A549 treated with GW870086 at 1 μM for 4 hours (cell line): ENCODE data around the gene BTBD9. TPM values are rescaled to one million over a fixed set of nuclear protein-coding genes. Genes with fewer than 3 reads are reported as not detected.

Experiments used
- total RNA-seq: library from RNA; stranded (reverse); fragments of 200-300 nt; extraction: Qiagen RNA extraction; gene quantifications from 5 replicates; pipeline ENCODE4 v1.2.3, GENCODE V29; 2022; ENCODE audit warnings: low read depth

Gene BTBD9
- total RNA-seq: 1.9 to 3.0 TPM (median 2.3 TPM) in 5 replicates

DNA sequence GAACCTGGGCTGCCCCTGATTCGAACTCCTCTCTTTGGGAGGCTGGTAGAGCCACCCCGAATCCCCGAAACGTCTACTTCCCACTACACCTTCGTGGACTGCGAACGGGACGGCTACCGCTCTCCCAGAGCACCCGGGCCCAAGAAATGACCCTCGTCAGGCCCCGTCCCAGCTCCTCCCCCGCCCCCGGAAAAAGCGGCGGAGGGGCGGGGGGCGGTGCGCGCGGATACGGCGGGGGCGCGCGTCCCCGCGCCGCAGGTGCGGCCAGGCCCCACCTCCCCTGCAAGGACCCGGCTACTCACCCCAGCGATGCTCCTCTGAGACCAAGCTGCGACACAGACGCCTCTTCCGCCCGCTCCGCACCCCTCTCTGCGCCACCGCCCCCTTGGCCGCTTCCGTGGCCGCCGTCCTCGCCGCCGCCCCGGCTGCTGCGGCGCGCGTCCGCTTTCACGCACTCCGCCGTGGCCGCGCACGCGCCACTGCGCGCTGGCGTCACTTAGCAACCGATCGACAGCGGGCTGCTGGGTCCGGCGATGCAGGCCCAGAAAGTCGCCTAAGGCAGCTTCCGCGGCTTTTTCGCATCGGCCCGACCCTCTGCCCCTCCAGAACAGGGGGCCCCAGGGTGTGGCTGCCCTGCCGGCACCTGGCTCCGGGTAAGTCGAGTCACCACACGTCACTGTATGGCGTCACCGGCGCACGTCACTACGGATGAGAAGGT, at the start of gene BTBD9:
BTBD9 (minus strand) TSS at position 432 of the 718 bp plus-strand sequence.

Other genes with a start within 250 kb of the BTBD9 start
- gene GLO1, start 63.2 kb upstream of the BTBD9 start, total RNA-seq: 85.1 to 108 TPM (median 98.1 TPM) in 5 replicates
- not detected in 5 replicates for gene DNAH8, start 75.4 kb upstream of the BTBD9 start, total RNA-seq